ENCODE results near the gene ELMO1. TPM values are rescaled to one million over a fixed set of nuclear protein-coding genes. Genes with fewer than 3 reads are reported as not detected.

The ELMO1 gene
- total and polyA plus RNA-seq, 4 donors: 10.1 to 183 (median 34.4) TPM

- H3K9me3 ChIP-seq (ENCODE audit: control insufficient read depth in 4 of 4, insufficient read depth in 3 of 4, low read length in 3 of 4): no peaks in the 10 kb centered on the region
- TF ChIP-seq CTCF (IDR thresholded peaks at IDR 0.05; ENCODE audit: control extremely low read depth, extremely low read depth): no peak
- peaks cover 0 to 23% (median 4%) of the 10 kb centered on the region in 5 donors for H3K4me1 ChIP-seq (ENCODE audit: control insufficient read depth in 5 of 5, insufficient read depth in 5 of 5, low read length in 5 of 5)
- WGBS, 2 donors: 59 to 74% methylated on average over 3 of the region's 3 CpGs
- DNase-seq (peak; percentile 53 to 79 (median 75)), ATAC-seq (ENCODE audit: insufficient read depth, low FRiP score) (no peak)
- peaks cover 0 to 3% (median 1%) of the 10 kb centered on the region in 4 donors for H3K36me3 ChIP-seq (ENCODE audit: control insufficient read depth in 4 of 4, insufficient read depth in 4 of 4, low read length in 4 of 4)
- no peak overlapping the region for H3K4me3 ChIP-seq
- H3K9ac ChIP-seq (ENCODE audit: insufficient read depth in 1 of 2, low read length in 2 of 2): no peak overlapping the region
- H3K27ac ChIP-seq (ENCODE audit: low read depth in 1 of 2, low read length in 1 of 2): peak overlapping the region in 1 of 2 donors; percentile 11
- H3K27me3 ChIP-seq (ENCODE audit: control insufficient read depth in 3 of 3, insufficient read depth in 3 of 3, low read length in 2 of 3): no peaks in the 10 kb centered on the region
Observed at GRCh38 chr7:37248396-37248861, 200.2 kb downstream of the ELMO1 start.

GRCh38 chr7:37247861-37248260, 200.8 kb downstream of the ELMO1 start:
- 45 to 54% methylated on average over 2 of the region's 2 CpGs for WGBS, 2 donors
- no peaks in the 10 kb centered on the region for H3K27me3 ChIP-seq (ENCODE audit: control insufficient read depth in 3 of 3, insufficient read depth in 3 of 3, low read length in 2 of 3)
- H3K9ac ChIP-seq (ENCODE audit: insufficient read depth in 1 of 2, low read length in 2 of 2): no peak overlapping the region
- no peak for ATAC-seq (ENCODE audit: insufficient read depth, low FRiP score)
- DNase-seq: peak; percentile 69 to 91 (median 82)
- no peaks in the 10 kb centered on the region for H3K9me3 ChIP-seq (ENCODE audit: control insufficient read depth in 4 of 4, insufficient read depth in 3 of 4, low read length in 3 of 4)
- no peak for TF ChIP-seq CTCF (IDR thresholded peaks at IDR 0.05; ENCODE audit: control extremely low read depth, extremely low read depth)
- peaks cover 0 to 3% (median 1%) of the 10 kb centered on the region in 4 donors for H3K36me3 ChIP-seq (ENCODE audit: control insufficient read depth in 4 of 4, insufficient read depth in 4 of 4, low read length in 4 of 4)
- no peak overlapping the region for H3K27ac ChIP-seq (ENCODE audit: low read depth in 1 of 2, low read length in 1 of 2)
- H3K4me3 ChIP-seq: no peak overlapping the region
- H3K4me1 ChIP-seq (ENCODE audit: control insufficient read depth in 5 of 5, insufficient read depth in 5 of 5, low read length in 5 of 5): peaks cover 0 to 23% (median 4%) of the 10 kb centered on the region in 5 donors

- Histone ChIP-seq H3K27me3 (ENCODE audit: control insufficient read depth in 3 of 3, insufficient read depth in 3 of 3, low read length in 2 of 3) (no peaks in the 10 kb centered on the region), H3K27ac (ENCODE audit: low read depth in 1 of 2, low read length in 1 of 2) (no peak overlapping the region), H3K4me1 (ENCODE audit: control insufficient read depth in 5 of 5, insufficient read depth in 5 of 5, low read length in 5 of 5) (peaks cover 0 to 23% (median 4%) of the 10 kb centered on the region in 5 donors), H3K9me3 (ENCODE audit: control insufficient read depth in 4 of 4, insufficient read depth in 3 of 4, low read length in 3 of 4) (peaks cover 0 to 2% (median 0%) of the 10 kb centered on the region in 4 donors), H3K4me3 (no peak overlapping the region), H3K9ac (ENCODE audit: insufficient read depth in 1 of 2, low read length in 2 of 2) (no peak overlapping the region), H3K36me3 (ENCODE audit: control insufficient read depth in 4 of 4, insufficient read depth in 4 of 4, low read length in 4 of 4) (peaks cover 0 to 5% (median 1%) of the 10 kb centered on the region in 4 donors)
- no peak for DNase-seq
- ATAC-seq (ENCODE audit: insufficient read depth, low FRiP score): no peak
- TF ChIP-seq CTCF (IDR thresholded peaks at IDR 0.05; ENCODE audit: control extremely low read depth, extremely low read depth): no peak
- 73 to 82% methylated on average over 5 of the region's 5 CpGs for WGBS, 2 donors
Observed at GRCh38 chr7:37245590-37245989, 203.1 kb downstream of the ELMO1 start.

- peak in 1 of 3 donors; percentile 36 for DNase-seq
- Histone ChIP-seq H3K36me3 (ENCODE audit: control insufficient read depth in 4 of 4, insufficient read depth in 4 of 4, low read length in 4 of 4) (peaks cover 0 to 7% (median 0%) of the 10 kb centered on the region in 4 donors), H3K27me3 (ENCODE audit: control insufficient read depth in 3 of 3, insufficient read depth in 3 of 3, low read length in 2 of 3) (no peaks in the 10 kb centered on the region), H3K4me1 (ENCODE audit: control insufficient read depth in 5 of 5, insufficient read depth in 5 of 5, low read length in 5 of 5) (peaks cover 0 to 18% (median 0%) of the 10 kb centered on the region in 5 donors), H3K4me3 (no peak overlapping the region), H3K9me3 (ENCODE audit: control insufficient read depth in 4 of 4, insufficient read depth in 3 of 4, low read length in 3 of 4) (peaks cover 0 to 2% (median 0%) of the 10 kb centered on the region in 4 donors), H3K27ac (ENCODE audit: low read depth in 1 of 2, low read length in 1 of 2) (no peak overlapping the region), H3K9ac (ENCODE audit: insufficient read depth in 1 of 2, low read length in 2 of 2) (no peak overlapping the region)
- no peak for TF ChIP-seq CTCF (IDR thresholded peaks at IDR 0.05; ENCODE audit: control extremely low read depth, extremely low read depth)
- 95 to 98% methylated on average over 1 of the region's 1 CpG for WGBS, 2 donors
- ATAC-seq (ENCODE audit: insufficient read depth, low FRiP score): no peak
Observed at GRCh38 chr7:37236906-37237305, 211.8 kb downstream of the ELMO1 start.

All from lung (tissue), 12 donors.